AG09319 (cell line): ENCODE data around the gene RPLP1.
"Not testable (repeated sequence)": the region's sequence is repeated elsewhere in the genome, so short reads cannot be mapped to it uniquely, and the experiment has no call there.

Experiments used
- DNase-seq: peaks from one replicate; pipeline ENCODE4 v3.0.0-alpha.2; 2010; ENCODE audit warnings: low read depth; ENCODE audit errors: extremely low read depth
- CTCF ChIP-seq: IDR thresholded peaks from 2 replicates; pipeline ENCODE4 v1.5.1; 2011; ENCODE audit warnings: low read depth, mild to moderate bottlenecking, inconsistent platforms, low read length, moderate library complexity

The RPLP1 gene

DNA sequence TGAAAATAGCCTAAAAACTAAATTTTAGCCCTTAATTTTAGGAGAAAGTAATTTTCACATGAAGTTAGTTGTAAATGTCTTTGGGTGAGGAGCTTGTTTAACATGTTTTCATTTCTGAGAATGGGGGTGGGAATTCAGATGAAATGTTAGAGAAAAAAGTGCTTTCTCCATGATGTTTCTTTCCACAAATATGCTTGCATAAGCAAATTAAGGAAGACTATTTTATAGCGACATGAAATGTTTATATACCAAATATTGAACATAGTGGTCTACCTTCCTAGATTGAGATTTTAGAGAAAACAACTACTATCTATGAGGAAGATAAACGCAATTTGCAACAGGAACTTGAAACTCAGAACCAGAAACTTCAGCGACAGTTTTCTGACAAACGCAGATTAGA lies 13.0 kb upstream of the RPLP1 start:
- DNase-seq, result no peak
- no peak for TF ChIP-seq CTCF

- TF ChIP-seq CTCF, result no peak
- DNase-seq, result no peak
Measured at GRCh38 chr15:69443032-69443611, 9.5 kb upstream of the RPLP1 start.

DNA sequence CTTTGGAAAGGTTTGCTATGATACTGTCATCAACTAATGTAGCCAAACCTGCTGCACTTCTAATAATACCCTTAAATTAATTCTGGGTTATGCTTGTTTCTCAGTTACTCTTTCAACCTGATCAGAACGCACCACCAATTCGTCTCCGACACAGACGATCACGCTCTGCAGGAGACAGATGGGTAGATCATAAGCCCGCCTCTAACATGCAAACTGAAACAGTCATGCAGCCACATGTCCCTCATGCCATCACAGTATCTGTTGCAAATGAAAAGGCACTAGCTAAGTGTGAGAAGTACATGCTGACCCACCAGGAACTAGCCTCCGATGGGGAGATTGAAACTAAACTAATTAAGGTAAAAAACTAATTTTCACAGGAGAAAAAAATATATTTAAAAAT lies 7.9 kb upstream of the RPLP1 start:
- TF ChIP-seq CTCF, result no peak
- DNase-seq, result no peak

- DNase-seq, result no peak
- TF ChIP-seq CTCF, result no peak
Measured at GRCh38 chr15:69446953-69447352, 5.7 kb upstream of the RPLP1 start.

- not testable (repeated sequence) for DNase-seq
Measured at GRCh38 chr15:69450221-69450620, 2.4 kb upstream of the RPLP1 start.

DNA sequence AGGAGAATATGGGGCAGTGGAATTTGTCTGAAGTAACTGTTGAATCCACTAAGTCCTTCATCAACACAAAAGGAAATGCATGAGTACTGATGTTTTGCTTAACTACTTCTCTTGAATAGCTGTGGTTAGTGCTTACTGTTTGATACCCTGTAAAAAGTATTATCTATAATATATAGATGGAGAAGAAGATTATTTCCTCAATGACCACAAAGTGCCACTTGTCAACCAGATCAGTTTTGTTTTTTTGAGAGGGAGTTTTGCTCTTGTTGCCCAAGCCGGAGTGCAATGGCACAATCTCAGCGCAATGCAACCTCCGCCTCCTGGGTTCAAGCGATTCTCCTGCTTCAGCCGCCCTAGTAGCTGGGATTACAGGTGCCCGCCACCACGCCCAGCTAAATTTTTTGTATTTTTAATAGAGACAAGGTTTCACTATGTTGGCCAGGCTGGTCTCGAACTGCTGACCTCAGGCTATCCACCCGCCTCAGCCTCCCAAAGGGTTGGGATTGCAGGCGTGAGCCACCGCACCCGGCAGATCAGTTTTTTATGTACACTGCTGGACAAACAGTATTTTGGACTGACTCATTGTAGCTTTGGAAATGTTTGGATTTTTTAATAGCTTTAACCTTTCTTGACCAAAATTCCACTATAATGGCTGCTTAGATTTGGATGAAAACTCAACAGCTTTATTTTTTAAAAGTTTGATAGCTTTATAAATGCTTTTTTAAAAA lies 1.5 kb upstream of the RPLP1 start:
- no peak for TF ChIP-seq CTCF
- DNase-seq, result no peak

DNA sequence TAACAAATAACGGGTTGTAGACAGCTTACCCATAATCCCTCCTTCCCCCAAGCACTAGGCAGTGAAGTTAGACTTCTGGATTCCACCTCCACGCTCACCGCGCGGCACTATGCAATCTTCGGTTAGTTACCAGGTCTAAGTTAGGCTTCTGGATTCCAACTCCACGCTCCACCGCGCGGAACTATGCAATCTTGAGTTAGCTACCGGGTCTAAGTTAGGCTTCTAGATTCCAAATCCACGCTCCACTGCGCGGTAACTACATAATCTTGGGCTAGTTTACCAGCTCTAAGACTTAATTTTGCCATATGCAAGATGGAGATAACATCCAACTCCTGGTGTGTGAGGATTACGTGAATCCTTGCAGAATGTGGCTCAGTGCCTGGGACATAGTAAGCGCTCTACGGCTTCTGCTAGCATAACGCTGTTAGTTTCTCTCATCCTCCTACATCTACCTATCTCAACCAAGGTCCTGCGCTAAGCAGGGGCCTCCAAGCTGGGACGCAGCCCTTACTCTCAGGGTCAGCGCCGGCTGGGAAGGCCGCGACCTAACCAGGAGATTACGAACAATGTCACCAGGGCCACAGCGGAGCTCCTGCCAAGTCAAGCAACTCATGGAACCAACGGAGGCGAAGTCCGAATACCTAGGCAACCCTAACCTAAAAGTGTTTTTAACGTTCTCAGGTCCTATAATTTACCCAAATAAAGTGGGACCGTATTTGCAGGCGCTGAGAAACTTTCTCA lies 497 bp upstream of the RPLP1 start:
- DNase-seq, result no peak
- no peak for TF ChIP-seq CTCF
